Kidney (tissue), 14 donors: ENCODE data around the gene DCAF5. TPM values are rescaled to one million over a fixed set of nuclear protein-coding genes. Genes with fewer than 3 reads are reported as not detected.

Experiments
- DNase-seq, 5 donors: peaks; one replicate each; pipeline ENCODE4 v3.0.0-alpha.2; 2013 to 2020
- FAIRE-seq: peaks from 2 replicates; lab custom pipeline; 2012; peaks lifted over from hg19 to GRCh38; lab: Jason Lieb, UNC
- H3K27ac ChIP-seq, 2 donors: one replicate each; pipeline ENCODE4 v1.7.0; 2013; ENCODE audit warnings: low read depth in 2 of 2, low read length in 2 of 2, inconsistent platforms in 1 of 2
- H3K27me3 ChIP-seq: one replicate; pipeline ENCODE4 v1.7.1; 2013; ENCODE audit warnings: low read length, inconsistent platforms; ENCODE audit not compliant: control insufficient read depth, insufficient read depth
- H3K36me3 ChIP-seq, 3 donors: one replicate each; pipeline versions ENCODE4 v1.7.0 to v1.7.1; 2013; ENCODE audit warnings: low read length in 3 of 3, control low read depth in 1 of 3, inconsistent platforms in 1 of 3; ENCODE audit not compliant: insufficient read depth in 3 of 3, control insufficient read depth in 2 of 3
- H3K4me1 ChIP-seq, 3 donors: one replicate each; pipeline versions ENCODE4 v1.7.0 to v1.7.1; 2013; ENCODE audit warnings: low read length in 3 of 3, inconsistent platforms in 1 of 3, low read depth in 1 of 3; ENCODE audit not compliant: control insufficient read depth in 2 of 3, insufficient read depth in 2 of 3
- H3K4me3 ChIP-seq, 3 donors: one replicate each; pipeline versions ENCODE4 v1.7.0 to v1.8.1; 2013; ENCODE audit warnings: low read length in 3 of 3, control low read depth in 1 of 3, inconsistent platforms in 1 of 3
- H3K9ac ChIP-seq, 3 donors: one replicate each; pipeline versions ENCODE4 v1.7.0 to v1.7.1; 2013; ENCODE audit warnings: low read length in 3 of 3, control low read depth in 1 of 3, inconsistent platforms in 1 of 3
- H3K9me3 ChIP-seq, 3 donors: one replicate each; pipeline versions ENCODE4 v1.7.0 to v1.7.1; 2013; ENCODE audit warnings: low read length in 3 of 3, control low read depth in 1 of 3, inconsistent platforms in 1 of 3; ENCODE audit not compliant: control insufficient read depth in 2 of 3, insufficient read depth in 1 of 3
- intact Hi-C: fragments of 100-400 bp; cut with DNase I; formaldehyde crosslinking; loops from one replicate; pipeline ENCODE4 v1.11.1; 2022
- polyA plus RNA-seq: library from polyadenylated mRNA; stranded (reverse); fragments of 350-450 nt; fragmentation: Illumina TruSeq; extraction: RNeasy Lipid Tissue Mini Kit (QIAGEN cat#74804); gene quantifications from one replicate; pipeline ENCODE4 v1.2.3, GENCODE V29; 2014; ENCODE audit warnings: low read depth, low replicate concordance; ENCODE audit not compliant: insufficient read depth
- total RNA-seq: library from RNA; stranded (reverse); fragmentation: NEBNext Ultra II Directional; extraction: Animal tissue kit (Norgen Biotek cat#: 25700); gene quantifications from one replicate; pipeline ENCODE4 v1.2.1, GENCODE V29; 2021
- TF ChIP-seq, protein P1 (sequence below): IDR thresholded peaks from 3 replicates; pipeline ENCODE4 v1.5.1; 2012; ENCODE audit warnings: mild to moderate bottlenecking, moderate library complexity, borderline replicate concordance; ENCODE audit not compliant: insufficient read depth; ENCODE audit errors: extremely low read depth
- donor health status: control.
- donor health status: control.
- donor health status: control.
- donor health status: control.
- donor health status: control.
- donor health status: DM: yes; HTN: yes; CAD: no.
- donor health status: Normal renal cell carcinoma (clear cell type).

Gene DCAF5
- total and polyA plus RNA-seq, 2 donors from 2014 or later = 17.3 to 51.0 TPM

DNA sequence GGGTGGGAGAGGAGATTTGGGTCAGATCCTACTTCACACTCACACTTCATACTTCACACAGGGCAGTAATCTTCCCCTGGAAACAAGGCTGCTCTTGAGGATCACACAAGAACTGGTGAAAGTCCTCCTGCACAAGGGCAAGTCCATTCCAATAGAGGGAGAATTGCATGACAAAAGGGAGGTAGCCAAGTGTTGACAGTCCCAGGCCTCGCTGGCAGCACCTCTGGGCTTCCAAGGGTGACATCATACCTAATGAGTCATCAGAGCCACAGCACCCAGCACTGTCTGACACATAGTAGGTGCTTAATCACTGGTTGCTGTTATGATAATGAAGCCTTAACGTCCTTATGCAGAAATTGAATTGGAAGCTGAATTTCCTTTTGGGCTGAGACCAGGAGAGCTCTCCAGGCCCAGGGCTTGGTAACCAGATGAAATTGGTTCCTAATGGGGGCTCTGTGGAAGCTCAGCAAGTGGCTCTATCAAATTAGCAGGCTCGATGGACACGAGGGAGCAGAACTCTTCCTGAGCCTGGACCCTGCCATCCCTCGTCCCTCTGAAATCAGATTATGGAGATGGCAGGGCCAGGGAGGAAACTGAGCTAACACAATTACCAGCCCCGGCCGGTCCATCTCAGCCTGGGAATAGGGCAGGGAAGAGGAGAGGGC is 115.0 kb downstream of the DCAF5 start:
- H3K9me3 ChIP-seq = no peaks in the 10 kb centered on the region
- FAIRE-seq (no peak), DNase-seq (peak in 1 of 5 donors; percentile 54)
- peaks cover 0 to 5% (median 0%) of the 10 kb centered on the region in 3 donors for H3K4me1 ChIP-seq
- no peak overlapping the region for H3K9ac ChIP-seq
- H3K36me3 ChIP-seq = no peaks in the 10 kb centered on the region
- TF ChIP-seq, protein P1, sequence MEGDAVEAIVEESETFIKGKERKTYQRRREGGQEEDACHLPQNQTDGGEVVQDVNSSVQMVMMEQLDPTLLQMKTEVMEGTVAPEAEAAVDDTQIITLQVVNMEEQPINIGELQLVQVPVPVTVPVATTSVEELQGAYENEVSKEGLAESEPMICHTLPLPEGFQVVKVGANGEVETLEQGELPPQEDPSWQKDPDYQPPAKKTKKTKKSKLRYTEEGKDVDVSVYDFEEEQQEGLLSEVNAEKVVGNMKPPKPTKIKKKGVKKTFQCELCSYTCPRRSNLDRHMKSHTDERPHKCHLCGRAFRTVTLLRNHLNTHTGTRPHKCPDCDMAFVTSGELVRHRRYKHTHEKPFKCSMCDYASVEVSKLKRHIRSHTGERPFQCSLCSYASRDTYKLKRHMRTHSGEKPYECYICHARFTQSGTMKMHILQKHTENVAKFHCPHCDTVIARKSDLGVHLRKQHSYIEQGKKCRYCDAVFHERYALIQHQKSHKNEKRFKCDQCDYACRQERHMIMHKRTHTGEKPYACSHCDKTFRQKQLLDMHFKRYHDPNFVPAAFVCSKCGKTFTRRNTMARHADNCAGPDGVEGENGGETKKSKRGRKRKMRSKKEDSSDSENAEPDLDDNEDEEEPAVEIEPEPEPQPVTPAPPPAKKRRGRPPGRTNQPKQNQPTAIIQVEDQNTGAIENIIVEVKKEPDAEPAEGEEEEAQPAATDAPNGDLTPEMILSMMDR = no peak
- H3K4me3 ChIP-seq = no peak overlapping the region
- intact Hi-C loops = no loop called here
- H3K27ac ChIP-seq = no peak overlapping the region
- H3K27me3 ChIP-seq = no peaks in the 10 kb centered on the region

- no peak for DNase-seq
- TF ChIP-seq, protein P1 = no peak
- Histone ChIP-seq H3K4me3 (no peak overlapping the region), H3K36me3 (no peaks in the 10 kb centered on the region), H3K27me3 (no peaks in the 10 kb centered on the region), H3K9me3 (no peaks in the 10 kb centered on the region), H3K9ac (no peak overlapping the region), H3K27ac (no peak overlapping the region), H3K4me1 (no peaks in the 10 kb centered on the region)
- no peak for FAIRE-seq
- intact Hi-C loops = no loop called here
These were observed 116.0 kb downstream of the DCAF5 start for GRCh38 chr14:69036757-69037506.

DNA sequence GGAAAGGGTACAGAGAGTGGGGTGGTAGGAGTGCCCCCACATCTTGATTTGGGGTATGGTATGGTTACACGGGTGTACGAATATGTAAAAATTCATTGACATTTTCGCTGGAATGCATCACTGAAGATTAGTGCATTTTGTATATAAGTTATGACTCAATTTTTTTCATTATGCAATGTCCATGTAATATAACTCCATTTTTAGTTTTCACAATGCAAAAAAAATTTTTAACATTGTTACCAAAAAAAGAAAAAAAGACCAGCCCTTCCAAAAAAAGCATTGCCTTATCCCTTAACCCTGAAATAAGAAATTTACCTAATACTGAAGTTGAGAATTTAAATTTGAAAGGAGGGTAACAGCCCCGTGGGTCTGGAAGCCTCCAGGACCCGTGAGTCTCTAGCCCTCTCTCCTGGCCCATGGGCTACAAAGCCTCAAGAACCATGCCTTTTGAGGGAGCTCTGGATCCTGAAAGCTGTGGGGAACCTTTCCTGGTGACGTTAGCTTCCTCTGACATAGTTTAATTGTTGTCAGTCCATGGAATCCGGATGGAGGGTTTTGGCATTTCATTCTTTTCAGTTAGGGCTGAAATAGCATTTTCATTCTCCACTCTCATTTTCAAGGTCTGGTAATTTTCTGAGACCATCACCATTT is 118.2 kb downstream of the DCAF5 start:
- TF ChIP-seq, protein P1 = no peak
- Histone ChIP-seq H3K27me3 (no peaks in the 10 kb centered on the region), H3K27ac (no peak overlapping the region), H3K4me1 (no peaks in the 10 kb centered on the region), H3K9me3 (no peaks in the 10 kb centered on the region), H3K4me3 (no peak overlapping the region), H3K36me3 (no peaks in the 10 kb centered on the region), H3K9ac (no peak overlapping the region)
- FAIRE-seq = no peak
- intact Hi-C loops = no loop called here
- DNase-seq = no peak
